Endothelial cell (in vitro differentiated cells): Measurements from ENCODE around the gene WBP1L. TPM values are rescaled to one million over a fixed set of nuclear protein-coding genes. Genes with fewer than 3 reads are reported as not detected.
A peak's percentile ranks its signal among the peaks of the same experiment; 100 is the strongest.
"Not testable (repeated sequence)": the region's sequence is repeated elsewhere in the genome, so short reads cannot be mapped to it uniquely, and the experiment has no call there.

Experiments used
- DNase-seq: peaks from one replicate; pipeline ENCODE4 v3.0.0; 2021; ENCODE audit warnings: low spot score
- H3K27ac Mint-ChIP-seq: one replicate; pipeline ENCODE4 v1.8.0; 2021; ENCODE audit warnings: mixed read lengths, inconsistent platforms; ENCODE audit not compliant: unreplicated experiment
- H3K27me3 Mint-ChIP-seq: one replicate; pipeline ENCODE4 v1.8.0; 2021; ENCODE audit warnings: mild to moderate bottlenecking, moderate library complexity, mixed read lengths, inconsistent platforms; ENCODE audit not compliant: unreplicated experiment
- H3K36me3 Mint-ChIP-seq: one replicate; pipeline ENCODE4 v1.8.0; 2021; ENCODE audit warnings: mild to moderate bottlenecking, low read depth, mixed read lengths, inconsistent platforms; ENCODE audit not compliant: unreplicated experiment
- H3K4me1 Mint-ChIP-seq: one replicate; pipeline ENCODE4 v1.8.0; 2021; ENCODE audit warnings: mild to moderate bottlenecking, mixed read lengths, inconsistent platforms; ENCODE audit not compliant: unreplicated experiment
- H3K4me3 Mint-ChIP-seq: one replicate; pipeline ENCODE4 v1.8.0; 2021; ENCODE audit warnings: mild to moderate bottlenecking, mixed read lengths, inconsistent platforms; ENCODE audit not compliant: unreplicated experiment
- H3K9me3 Mint-ChIP-seq: one replicate; pipeline ENCODE4 v1.8.0; 2021; ENCODE audit warnings: mixed read lengths, inconsistent platforms; ENCODE audit not compliant: unreplicated experiment
- CTCF ChIP-seq: fragments of 200-600 bp; sonication (generic); IDR thresholded peaks from one replicate; pipeline ENCODE4 v1.5.0; 2021; ENCODE audit warnings: antibody characterized with exemption; ENCODE audit not compliant: unreplicated experiment
- total RNA-seq: library from RNA; stranded (reverse); fragmentation: NEBNext Ultra II Directional; extraction: Animal tissue kit (Norgen Biotek cat#: 25700); gene quantifications from one replicate; pipeline ENCODE4 v1.2.1, GENCODE V29; 2021; ENCODE audit not compliant: unreplicated experiment

Gene WBP1L
- total RNA-seq, 1 donor from 2014 or later = 49.4 TPM

DNA sequence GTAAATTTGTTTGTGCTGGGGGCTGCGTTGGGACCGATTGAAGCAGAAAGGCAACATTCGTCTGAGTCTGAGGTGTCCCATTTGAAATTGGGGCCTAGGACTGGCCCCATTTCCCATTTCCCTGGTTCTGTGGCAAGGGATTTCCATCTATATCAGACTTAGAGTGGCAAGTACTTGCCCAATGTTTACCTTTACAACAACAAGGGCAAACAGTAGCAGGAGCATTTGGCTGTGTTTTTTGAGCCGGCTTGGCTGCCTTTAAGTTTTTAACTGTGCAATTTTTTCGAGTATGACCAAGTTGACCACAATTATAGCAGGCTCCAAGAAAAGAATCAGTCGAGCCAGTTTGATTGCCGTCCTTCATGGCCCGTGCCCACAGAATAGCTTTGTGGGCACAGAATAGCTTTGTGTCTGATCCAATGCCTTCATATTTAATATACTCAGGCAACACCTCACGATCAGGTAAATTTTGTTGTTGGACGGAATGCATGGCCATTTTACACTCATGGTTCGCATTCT is 98.1 kb downstream of the WBP1L start:
- Mint-ChIP-seq H3K4me1 (no peaks in the 10 kb centered on the region), H3K27ac (no peak overlapping the region), H3K9me3 (peaks cover 5% of the 10 kb centered on the region), H3K36me3 (peaks cover 11% of the 10 kb centered on the region), H3K4me3 (no peak overlapping the region), H3K27me3 (no peaks in the 10 kb centered on the region)
- no peak for TF ChIP-seq CTCF
- no peak for DNase-seq

DNA sequence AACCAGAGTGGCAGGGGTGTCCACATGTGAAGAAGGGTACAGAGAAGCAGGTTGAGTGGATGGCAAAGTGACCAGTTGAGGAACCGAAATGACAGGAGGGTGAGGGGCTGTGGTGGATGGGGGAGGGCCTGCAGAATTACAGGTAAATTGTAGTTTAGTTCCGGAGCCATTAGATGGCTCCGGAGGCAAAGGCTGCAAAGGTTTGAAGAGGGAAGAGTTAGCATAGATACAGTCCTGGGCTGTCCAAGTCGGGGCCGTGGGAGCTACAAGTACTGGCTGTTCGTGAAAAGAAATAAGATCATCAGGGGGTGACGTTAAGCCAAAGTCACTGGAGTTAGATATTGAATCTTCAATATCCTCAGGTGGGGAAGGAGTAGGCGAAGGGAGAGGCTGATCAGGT is 99.4 kb downstream of the WBP1L start:
- not testable (repeated sequence) for H3K27me3 Mint-ChIP-seq, H3K4me3 Mint-ChIP-seq, H3K4me1 Mint-ChIP-seq, H3K9me3 Mint-ChIP-seq, H3K27ac Mint-ChIP-seq, H3K36me3 Mint-ChIP-seq, DNase-seq

- not testable (repeated sequence) for H3K27ac Mint-ChIP-seq, H3K27me3 Mint-ChIP-seq, H3K4me3 Mint-ChIP-seq, DNase-seq, H3K36me3 Mint-ChIP-seq, H3K9me3 Mint-ChIP-seq, H3K4me1 Mint-ChIP-seq
These were observed 100.5 kb downstream of the WBP1L start for GRCh38 chr10:102844190-102844776.

- Mint-ChIP-seq H3K4me1 (no peaks in the 10 kb centered on the region), H3K27ac (no peak overlapping the region), H3K27me3 (no peaks in the 10 kb centered on the region), H3K36me3 (peaks cover 6% of the 10 kb centered on the region), H3K4me3 (no peak overlapping the region), H3K9me3 (peaks cover 5% of the 10 kb centered on the region)
- DNase-seq = no peak
- no peak for TF ChIP-seq CTCF
These were observed 101.7 kb downstream of the WBP1L start for GRCh38 chr10:102845352-102845902.

- DNase-seq = no peak
- H3K4me1 Mint-ChIP-seq = no peaks in the 10 kb centered on the region
These were observed 106.3 kb downstream of the WBP1L start for GRCh38 chr10:102850025-102850518.

GRCh38 chr10:102853237-102853636 is 109.5 kb downstream of the WBP1L start:
- not testable (repeated sequence) for H3K4me1 Mint-ChIP-seq, H3K4me3 Mint-ChIP-seq, H3K9me3 Mint-ChIP-seq, H3K27me3 Mint-ChIP-seq, H3K27ac Mint-ChIP-seq, H3K36me3 Mint-ChIP-seq, DNase-seq

More at GRCh38 chr10:102850025-102850518, 106.3 kb downstream of the WBP1L start:
- peaks cover 3% of the 10 kb centered on the region for H3K27me3 Mint-ChIP-seq
- no peaks in the 10 kb centered on the region for H3K9me3 Mint-ChIP-seq
- H3K36me3 Mint-ChIP-seq = no peaks in the 10 kb centered on the region
- TF ChIP-seq CTCF = no peak
- H3K4me3 Mint-ChIP-seq = no peak overlapping the region
- H3K27ac Mint-ChIP-seq = no peak overlapping the region

DNA sequence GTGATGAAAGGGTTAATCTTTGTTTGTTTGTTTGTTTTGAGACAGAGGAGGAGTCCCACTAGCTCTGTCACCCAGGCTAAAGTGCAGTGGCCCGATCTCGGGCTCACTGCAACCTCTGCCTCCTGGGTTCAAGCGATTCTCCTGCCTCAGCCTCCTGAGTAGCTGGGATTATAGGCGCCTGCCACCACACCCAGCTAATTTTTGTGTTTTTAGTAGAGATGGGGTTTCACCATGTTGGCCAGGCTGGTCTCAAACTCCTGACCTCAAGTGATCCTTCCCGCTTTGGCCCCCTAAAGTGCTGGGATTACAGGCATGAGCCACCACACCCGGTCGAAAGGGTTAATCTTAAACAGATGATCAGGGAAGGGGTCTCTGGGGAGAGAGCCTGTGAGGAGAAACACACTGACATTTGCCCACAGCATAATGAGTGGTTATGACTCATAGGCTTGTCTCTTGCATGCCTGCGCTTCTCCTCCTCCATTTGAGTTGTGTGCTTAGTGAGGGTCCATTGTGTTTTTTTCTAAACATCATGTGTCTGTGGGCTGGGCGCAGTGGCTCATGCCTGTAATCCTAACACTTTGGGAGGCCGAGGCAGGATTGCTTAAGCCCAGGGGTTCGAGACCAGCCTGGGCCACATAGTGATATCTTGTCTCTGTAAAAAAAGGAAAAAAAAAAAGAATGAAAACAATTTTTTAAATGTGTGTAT is 112.1 kb downstream of the WBP1L start:
- H3K27me3 Mint-ChIP-seq, H3K9me3 Mint-ChIP-seq, H3K4me1 Mint-ChIP-seq, H3K36me3 Mint-ChIP-seq, H3K4me3 Mint-ChIP-seq, DNase-seq: not testable (repeated sequence)
- H3K27ac Mint-ChIP-seq = peak overlapping the region; percentile 13
